ENCODE results near the gene SLC25A25. TPM values are rescaled to one million over a fixed set of nuclear protein-coding genes. Genes with fewer than 3 reads are reported as not detected.
"Not testable (repeated sequence)": the region's sequence is repeated elsewhere in the genome, so short reads cannot be mapped to it uniquely, and the experiment has no call there.

The SLC25A25 gene
- total RNA-seq, 2 experiments from 2014 or later, result 16.9 to 17.7 TPM

DNA sequence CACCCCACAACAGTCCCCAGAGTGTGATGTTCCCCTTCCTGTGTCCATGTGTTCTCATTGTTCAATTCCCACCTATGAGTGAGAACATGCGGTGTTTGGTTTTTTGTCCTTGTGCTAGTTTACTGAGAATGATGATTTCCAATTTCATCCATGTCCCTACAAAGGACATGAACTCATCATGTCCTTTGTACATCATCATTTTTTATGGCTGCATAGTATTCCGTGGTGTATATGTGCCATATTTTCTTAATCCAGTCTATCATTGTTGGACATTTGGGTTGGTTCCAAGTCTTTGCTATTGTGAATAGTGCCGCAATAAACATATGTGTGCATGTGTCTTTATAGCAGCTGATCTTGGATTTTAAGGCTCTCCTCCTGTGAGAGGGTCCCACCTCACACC is 27.2 kb upstream of the SLC25A25 start:
- POLR2A ChIA-PET; H3K27ac Mint-ChIP-seq; CTCF ChIA-PET; H3K36me3 ChIP-seq (ENCODE audit: insufficient read depth, low read length); H3K4me3 Mint-ChIP-seq; H3K27me3 Mint-ChIP-seq; H3K4me1 Mint-ChIP-seq (ENCODE audit: low read depth); H3K4me3 ChIP-seq (ENCODE audit: low read length); H3K9me3 Mint-ChIP-seq; H3K4me1 ChIP-seq (ENCODE audit: insufficient read depth, low read length); H3K27ac ChIP-seq (ENCODE audit: low read depth in 1 of 2, low read length in 2 of 2); ATAC-seq (ENCODE audit: poor library complexity); DNase-seq; H3K27me3 ChIP-seq (ENCODE audit: control insufficient read depth in 1 of 2, insufficient read depth in 2 of 2, low read length in 2 of 2); H3K9me3 ChIP-seq (ENCODE audit: control insufficient read depth in 1 of 2, insufficient read depth in 1 of 2, low read length in 2 of 2); H3K36me3 Mint-ChIP-seq (ENCODE audit: low read depth): not testable (repeated sequence)
- intact Hi-C loops (cut with DNase I, micrococcal nuclease), result loop anchor here in 1 of 2 experiments (5.0 kb wide), 1 partner anchor 42 kb away; no protein-coding TSS in a partner anchor

- ATAC-seq (ENCODE audit: poor library complexity) (no peak), DNase-seq (no peak)
- POLR2A ChIA-PET, result interaction anchor here (0.6 kb wide), 1 partner anchor 34 kb away, joined by 3 read pairs; no protein-coding TSS in a partner anchor
- H3K9me3 Mint-ChIP-seq, result no peaks in the 10 kb centered on the region
- intact Hi-C loops (cut with DNase I, micrococcal nuclease), result loop anchor here in 1 of 2 experiments (5.0 kb wide), 1 partner anchor 40 kb away; no protein-coding TSS in a partner anchor
- TF ChIP-seq, protein P1, sequence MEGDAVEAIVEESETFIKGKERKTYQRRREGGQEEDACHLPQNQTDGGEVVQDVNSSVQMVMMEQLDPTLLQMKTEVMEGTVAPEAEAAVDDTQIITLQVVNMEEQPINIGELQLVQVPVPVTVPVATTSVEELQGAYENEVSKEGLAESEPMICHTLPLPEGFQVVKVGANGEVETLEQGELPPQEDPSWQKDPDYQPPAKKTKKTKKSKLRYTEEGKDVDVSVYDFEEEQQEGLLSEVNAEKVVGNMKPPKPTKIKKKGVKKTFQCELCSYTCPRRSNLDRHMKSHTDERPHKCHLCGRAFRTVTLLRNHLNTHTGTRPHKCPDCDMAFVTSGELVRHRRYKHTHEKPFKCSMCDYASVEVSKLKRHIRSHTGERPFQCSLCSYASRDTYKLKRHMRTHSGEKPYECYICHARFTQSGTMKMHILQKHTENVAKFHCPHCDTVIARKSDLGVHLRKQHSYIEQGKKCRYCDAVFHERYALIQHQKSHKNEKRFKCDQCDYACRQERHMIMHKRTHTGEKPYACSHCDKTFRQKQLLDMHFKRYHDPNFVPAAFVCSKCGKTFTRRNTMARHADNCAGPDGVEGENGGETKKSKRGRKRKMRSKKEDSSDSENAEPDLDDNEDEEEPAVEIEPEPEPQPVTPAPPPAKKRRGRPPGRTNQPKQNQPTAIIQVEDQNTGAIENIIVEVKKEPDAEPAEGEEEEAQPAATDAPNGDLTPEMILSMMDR (IDR thresholded peaks at IDR 0.05), result no peak
- H3K27me3 Mint-ChIP-seq, result no peaks in the 10 kb centered on the region
- CTCF ChIA-PET, result interaction anchor here (1.0 kb wide), 1 partner anchor 172 kb away, joined by 3 read pairs; no protein-coding TSS in a partner anchor
- no peak overlapping the region for H3K4me3 Mint-ChIP-seq
- H3K4me3 ChIP-seq (ENCODE audit: low read length), result no peak overlapping the region
- no peaks in the 10 kb centered on the region for H3K27me3 ChIP-seq (ENCODE audit: control insufficient read depth in 1 of 2, insufficient read depth in 2 of 2, low read length in 2 of 2)
- H3K36me3 ChIP-seq (ENCODE audit: insufficient read depth, low read length), result no peaks in the 10 kb centered on the region
- no peaks in the 10 kb centered on the region for H3K9me3 ChIP-seq (ENCODE audit: control insufficient read depth in 1 of 2, insufficient read depth in 1 of 2, low read length in 2 of 2)
- H3K27ac ChIP-seq (ENCODE audit: low read depth in 1 of 2, low read length in 2 of 2), result no peak overlapping the region
- H3K27ac Mint-ChIP-seq, result no peak overlapping the region
- no peaks in the 10 kb centered on the region for H3K4me1 Mint-ChIP-seq (ENCODE audit: low read depth)
- H3K36me3 Mint-ChIP-seq (ENCODE audit: low read depth), result no peaks in the 10 kb centered on the region
- no peaks in the 10 kb centered on the region for H3K4me1 ChIP-seq (ENCODE audit: insufficient read depth, low read length)
These were observed 26.0 kb upstream of the SLC25A25 start for GRCh38 chr9:128042043-128042442.

- H3K4me1 ChIP-seq (ENCODE audit: insufficient read depth, low read length), result no peaks in the 10 kb centered on the region
- H3K9me3 ChIP-seq (ENCODE audit: control insufficient read depth in 1 of 2, insufficient read depth in 1 of 2, low read length in 2 of 2), result no peaks in the 10 kb centered on the region
- TF ChIP-seq, protein P1 (IDR thresholded peaks at IDR 0.05), result no peak
- Mint-ChIP-seq H3K36me3 (ENCODE audit: low read depth) (no peaks in the 10 kb centered on the region), H3K4me1 (ENCODE audit: low read depth) (peaks cover 1% of the 10 kb centered on the region), H3K27me3 (no peaks in the 10 kb centered on the region), H3K9me3 (no peaks in the 10 kb centered on the region), H3K27ac (no peak overlapping the region), H3K4me3 (no peak overlapping the region)
- no peaks in the 10 kb centered on the region for H3K36me3 ChIP-seq (ENCODE audit: insufficient read depth, low read length)
- ATAC-seq (ENCODE audit: poor library complexity), result no peak
- CTCF ChIA-PET, result no interaction called here
- H3K27ac ChIP-seq (ENCODE audit: low read depth in 1 of 2, low read length in 2 of 2), result no peak overlapping the region
- H3K27me3 ChIP-seq (ENCODE audit: control insufficient read depth in 1 of 2, insufficient read depth in 2 of 2, low read length in 2 of 2), result no peaks in the 10 kb centered on the region
- POLR2A ChIA-PET, result interaction anchor here (0.6 kb wide), 1 partner anchor 210 kb away, joined by 3 read pairs; no protein-coding TSS in a partner anchor
- no peak overlapping the region for H3K4me3 ChIP-seq (ENCODE audit: low read length)
- DNase-seq, result no peak
- intact Hi-C loops (cut with DNase I, micrococcal nuclease), result loop anchor here in 1 of 2 experiments (5.0 kb wide), 1 partner anchor 39 kb away; no protein-coding TSS in a partner anchor
These were observed 24.6 kb upstream of the SLC25A25 start for GRCh38 chr9:128043467-128043868.

GRCh38 chr9:128045409-128045808 is 22.6 kb upstream of the SLC25A25 start:
- POLR2A ChIA-PET, result interaction anchor here (0.7 to 1.3 kb wide), 2 partner anchors 22 to 88 kb away, joined by 3 read pairs; no protein-coding TSS in a partner anchor
- CTCF ChIA-PET, result interaction anchor here (0.7 kb wide), 1 partner anchor 103 kb away, joined by 3 read pairs; no protein-coding TSS in a partner anchor

More at GRCh38 chr9:128045409-128045808, 22.6 kb upstream of the SLC25A25 start:
- intact Hi-C loops (cut with DNase I, micrococcal nuclease); DNase-seq; H3K27ac Mint-ChIP-seq; H3K4me3 Mint-ChIP-seq; H3K36me3 ChIP-seq (ENCODE audit: insufficient read depth, low read length); H3K9me3 ChIP-seq (ENCODE audit: control insufficient read depth in 1 of 2, insufficient read depth in 1 of 2, low read length in 2 of 2); H3K27ac ChIP-seq (ENCODE audit: low read depth in 1 of 2, low read length in 2 of 2); H3K27me3 Mint-ChIP-seq; H3K27me3 ChIP-seq (ENCODE audit: control insufficient read depth in 1 of 2, insufficient read depth in 2 of 2, low read length in 2 of 2); H3K36me3 Mint-ChIP-seq (ENCODE audit: low read depth); ATAC-seq (ENCODE audit: poor library complexity); H3K4me1 ChIP-seq (ENCODE audit: insufficient read depth, low read length); H3K9me3 Mint-ChIP-seq; H3K4me3 ChIP-seq (ENCODE audit: low read length); H3K4me1 Mint-ChIP-seq (ENCODE audit: low read depth): not testable (repeated sequence)
